Left lung (tissue), 10 donors: Measurements from ENCODE around the gene GSTCD. TPM values are rescaled to one million over a fixed set of nuclear protein-coding genes. Genes with fewer than 3 reads are reported as not detected.
A peak's percentile ranks its signal among the peaks of the same experiment; 100 is the strongest.
"Not testable (repeated sequence)": the region's sequence is repeated elsewhere in the genome, so short reads cannot be mapped to it uniquely, and the experiment has no call there.

Source experiments
- ATAC-seq: fragments of 200-7000 bp; cut with Tn5 transposase; one replicate; pipeline ENCODE4 v1.9.1; 2020; ENCODE audit warnings: moderate library complexity
- DNase-seq, 4 donors: peaks; one replicate each; pipeline ENCODE4 v3.0.0-alpha.2; 2013 to 2020
- H3K27ac ChIP-seq, 2 donors: fragments of 200-600 bp; sonication (generic) in 1 of 2; one replicate each; pipeline versions ENCODE4 v1.5.0 to v1.8.0; 2020 to 2021
- H3K27me3 ChIP-seq, 2 donors: fragments of 200-600 bp; sonication (generic) in 1 of 2; one replicate each; pipeline versions ENCODE4 v1.5.0 to v1.8.0; 2020 to 2021
- H3K36me3 ChIP-seq, 2 donors: fragments of 200-600 bp; sonication (generic) in 1 of 2; one replicate each; pipeline versions ENCODE4 v1.5.0 to v1.8.0; 2020 to 2021
- H3K4me1 ChIP-seq, 2 donors: fragments of 200-600 bp; one replicate each; pipeline ENCODE4 v1.8.0; 2021
- H3K4me3 ChIP-seq, 2 donors: fragments of 200-600 bp; sonication (generic) in 1 of 2; one replicate each; pipeline versions ENCODE4 v1.5.0 to v1.8.0; 2020 to 2021; ENCODE audit warnings: mild to moderate bottlenecking in 1 of 2
- H3K9me3 ChIP-seq, 2 donors: fragments of 200-600 bp; sonication (generic) in 1 of 2; one replicate each; pipeline versions ENCODE4 v1.5.0 to v1.8.0; 2020 to 2021
- CTCF ChIP-seq, 2 donors: fragments of 200-600 bp; sonication (generic) in 1 of 2; IDR thresholded peaks; one replicate each; pipeline versions ENCODE4 v1.5.0 to v1.8.0; 2021; ENCODE audit warnings: antibody characterized with exemption in 2 of 2
- intact Hi-C, 2 donors: fragments of 100-400 bp; cut with DNase I; formaldehyde crosslinking; loops; one replicate each; pipeline versions ENCODE4 v1.11.2 to v1.14.2; 2022
- polyA plus RNA-seq, 6 donors: library from polyadenylated mRNA; unstranded; fragments of 120-200 nt; gene quantifications; one replicate each; pipeline ENCODE4 v1.2.1, GENCODE V29; 2013; ENCODE audit not compliant: insufficient read length in 6 of 6
- total RNA-seq, 2 donors: library from RNA; stranded (reverse); fragmentation: NEBNext Ultra II Directional; extraction: Animal tissue kit (Norgen Biotek cat#: 25700); gene quantifications; one replicate each; pipeline ENCODE4 v1.2.1, GENCODE V29; 2021
- donor health status: DM: no; HTN: yes; CAD: no.
- donor health status: DM: no; HTN: no; CAD: no.

Gene GSTCD
- total and polyA plus RNA-seq, 8 donors: 10.8 to 16.9 (median 15.2) TPM

GRCh38 chr4:105679186-105679585 lies 29.4 kb upstream of the GSTCD start:
- no peak for DNase-seq
- H3K27ac ChIP-seq: no peak overlapping the region
- H3K36me3 ChIP-seq: peaks cover 0 to 20% of the 10 kb centered on the region in 2 donors
- peaks cover 0 to 5% of the 10 kb centered on the region in 2 donors for H3K4me1 ChIP-seq
- H3K27me3 ChIP-seq: no peaks in the 10 kb centered on the region
- no peak for TF ChIP-seq CTCF (IDR thresholded peaks at IDR 0.05)
- ATAC-seq: no peak
- intact Hi-C loops: no loop called here
- no peak overlapping the region for H3K4me3 ChIP-seq
- no peaks in the 10 kb centered on the region for H3K9me3 ChIP-seq

GRCh38 chr4:105683038-105683437 lies 25.5 kb upstream of the GSTCD start:
- peak; percentile 89 for ATAC-seq
- H3K36me3 ChIP-seq: peaks cover 0 to 51% of the 10 kb centered on the region in 2 donors
- H3K27ac ChIP-seq: peak overlapping the region; percentile 2 to 57

GRCh38 chr4:105686571-105686970 lies 22.0 kb upstream of the GSTCD start:
- DNase-seq (no peak), ATAC-seq (no peak)
- Histone ChIP-seq H3K4me3 (no peak overlapping the region), H3K9me3 (no peaks in the 10 kb centered on the region), H3K27ac (no peak overlapping the region), H3K36me3 (peaks cover 0 to 74% of the 10 kb centered on the region in 2 donors), H3K4me1 (peaks cover 0 to 5% of the 10 kb centered on the region in 2 donors), H3K27me3 (no peaks in the 10 kb centered on the region)
- intact Hi-C loops: no loop called here
- no peak for TF ChIP-seq CTCF (IDR thresholded peaks at IDR 0.05)

More at GRCh38 chr4:105683038-105683437, 25.5 kb upstream of the GSTCD start:
- Histone ChIP-seq H3K9me3 (no peaks in the 10 kb centered on the region), H3K4me1 (peaks cover 0 to 5% of the 10 kb centered on the region in 2 donors), H3K4me3 (no peak overlapping the region), H3K27me3 (no peaks in the 10 kb centered on the region)
- intact Hi-C loops: no loop called here
- TF ChIP-seq CTCF (IDR thresholded peaks at IDR 0.05): no peak
- peak in 3 of 4 donors; percentile 56 to 80 (median 68) for DNase-seq

- intact Hi-C loops, ATAC-seq, H3K27me3 ChIP-seq, H3K4me3 ChIP-seq, DNase-seq, H3K9me3 ChIP-seq, H3K4me1 ChIP-seq, H3K27ac ChIP-seq: not testable (repeated sequence)
- peaks cover 0 to 47% of the 10 kb centered on the region in 2 donors for H3K36me3 ChIP-seq
Observed at GRCh38 chr4:105694812-105695211, 13.8 kb upstream of the GSTCD start.

GRCh38 chr4:105695832-105696231 lies 12.8 kb upstream of the GSTCD start:
- H3K36me3 ChIP-seq: peaks cover 0 to 41% of the 10 kb centered on the region in 2 donors
- ATAC-seq, H3K27me3 ChIP-seq, H3K4me3 ChIP-seq, DNase-seq, intact Hi-C loops, H3K9me3 ChIP-seq, H3K27ac ChIP-seq, H3K4me1 ChIP-seq: not testable (repeated sequence)

GRCh38 chr4:105698607-105699006 lies 10.0 kb upstream of the GSTCD start:
- Histone ChIP-seq H3K27ac (no peak overlapping the region), H3K9me3 (no peaks in the 10 kb centered on the region), H3K27me3 (no peaks in the 10 kb centered on the region), H3K4me3 (no peak overlapping the region), H3K4me1 (no peaks in the 10 kb centered on the region), H3K36me3 (peaks cover 0 to 25% of the 10 kb centered on the region in 2 donors)
- intact Hi-C loops: no loop called here
- DNase-seq (no peak), ATAC-seq (peak; percentile 40)
- no peak for TF ChIP-seq CTCF (IDR thresholded peaks at IDR 0.05)
